ENCODE results near the gene SCARB1.

SCARB1 gene

DNA sequence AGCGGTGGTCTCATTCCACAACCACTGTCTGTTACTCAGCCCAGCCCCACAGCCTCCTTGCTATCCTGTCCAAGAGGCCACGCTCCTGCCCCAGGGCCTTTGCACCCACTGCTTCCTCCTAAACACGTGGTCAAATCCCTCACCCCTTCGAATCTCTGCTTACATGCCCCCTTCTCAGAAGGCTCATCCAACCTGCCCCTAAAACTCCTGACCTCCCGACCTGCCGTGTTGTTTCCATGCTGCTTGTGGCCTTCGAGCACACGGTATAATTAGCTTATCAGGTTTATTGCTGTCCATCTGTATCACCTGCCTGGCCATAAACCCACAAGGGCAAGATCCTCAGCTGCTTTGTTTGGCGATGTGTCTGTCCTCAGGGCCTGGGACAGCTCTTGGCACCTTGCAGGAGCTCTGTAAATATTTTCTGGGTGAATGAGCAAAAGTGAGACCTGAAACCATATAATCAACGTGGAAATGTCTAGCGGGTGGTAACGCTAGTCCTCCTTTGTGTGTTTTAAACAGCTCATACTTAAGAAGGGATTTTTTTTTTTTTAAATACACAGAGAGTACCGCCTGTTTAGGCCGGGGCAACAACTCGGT lies 36.0 kb downstream of the SCARB1 start:
- DNase-seq (ENCODE audit: low read depth) = no peak

DNA sequence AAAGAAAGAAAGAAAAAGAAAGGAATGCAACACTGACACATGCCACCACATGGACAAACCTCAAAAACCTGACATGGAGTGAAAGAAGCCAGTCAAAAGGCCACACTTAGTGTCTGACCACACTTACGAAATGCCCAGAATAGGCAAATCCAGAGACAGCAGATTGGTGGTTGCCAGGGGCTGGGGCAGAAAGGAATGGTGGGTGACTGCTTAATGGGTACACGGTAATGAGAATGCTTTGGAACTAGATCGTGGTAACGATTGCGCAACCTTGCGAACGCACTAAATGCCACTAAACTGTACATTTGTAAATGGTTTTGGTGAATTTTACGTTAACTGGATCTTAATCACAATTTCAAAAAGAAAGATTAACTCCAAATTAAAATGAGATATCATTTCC lies 39.5 kb downstream of the SCARB1 start:
- TF ChIP-seq, protein P1, sequence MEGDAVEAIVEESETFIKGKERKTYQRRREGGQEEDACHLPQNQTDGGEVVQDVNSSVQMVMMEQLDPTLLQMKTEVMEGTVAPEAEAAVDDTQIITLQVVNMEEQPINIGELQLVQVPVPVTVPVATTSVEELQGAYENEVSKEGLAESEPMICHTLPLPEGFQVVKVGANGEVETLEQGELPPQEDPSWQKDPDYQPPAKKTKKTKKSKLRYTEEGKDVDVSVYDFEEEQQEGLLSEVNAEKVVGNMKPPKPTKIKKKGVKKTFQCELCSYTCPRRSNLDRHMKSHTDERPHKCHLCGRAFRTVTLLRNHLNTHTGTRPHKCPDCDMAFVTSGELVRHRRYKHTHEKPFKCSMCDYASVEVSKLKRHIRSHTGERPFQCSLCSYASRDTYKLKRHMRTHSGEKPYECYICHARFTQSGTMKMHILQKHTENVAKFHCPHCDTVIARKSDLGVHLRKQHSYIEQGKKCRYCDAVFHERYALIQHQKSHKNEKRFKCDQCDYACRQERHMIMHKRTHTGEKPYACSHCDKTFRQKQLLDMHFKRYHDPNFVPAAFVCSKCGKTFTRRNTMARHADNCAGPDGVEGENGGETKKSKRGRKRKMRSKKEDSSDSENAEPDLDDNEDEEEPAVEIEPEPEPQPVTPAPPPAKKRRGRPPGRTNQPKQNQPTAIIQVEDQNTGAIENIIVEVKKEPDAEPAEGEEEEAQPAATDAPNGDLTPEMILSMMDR (IDR thresholded peaks at IDR 0.05; ENCODE audit: low read depth, low read length, missing control alignments) = no peak
- no peak overlapping the region for H3K4me3 ChIP-seq (ENCODE audit: low read depth, low read length)
- no peak for DNase-seq (ENCODE audit: low read depth)

More for the DNA sequence above, 36.0 kb downstream of the SCARB1 start:
- H3K4me3 ChIP-seq (ENCODE audit: low read depth, low read length) = no peak overlapping the region
- TF ChIP-seq, protein P1 (IDR thresholded peaks at IDR 0.05; ENCODE audit: low read depth, low read length, missing control alignments) = no peak

DNA sequence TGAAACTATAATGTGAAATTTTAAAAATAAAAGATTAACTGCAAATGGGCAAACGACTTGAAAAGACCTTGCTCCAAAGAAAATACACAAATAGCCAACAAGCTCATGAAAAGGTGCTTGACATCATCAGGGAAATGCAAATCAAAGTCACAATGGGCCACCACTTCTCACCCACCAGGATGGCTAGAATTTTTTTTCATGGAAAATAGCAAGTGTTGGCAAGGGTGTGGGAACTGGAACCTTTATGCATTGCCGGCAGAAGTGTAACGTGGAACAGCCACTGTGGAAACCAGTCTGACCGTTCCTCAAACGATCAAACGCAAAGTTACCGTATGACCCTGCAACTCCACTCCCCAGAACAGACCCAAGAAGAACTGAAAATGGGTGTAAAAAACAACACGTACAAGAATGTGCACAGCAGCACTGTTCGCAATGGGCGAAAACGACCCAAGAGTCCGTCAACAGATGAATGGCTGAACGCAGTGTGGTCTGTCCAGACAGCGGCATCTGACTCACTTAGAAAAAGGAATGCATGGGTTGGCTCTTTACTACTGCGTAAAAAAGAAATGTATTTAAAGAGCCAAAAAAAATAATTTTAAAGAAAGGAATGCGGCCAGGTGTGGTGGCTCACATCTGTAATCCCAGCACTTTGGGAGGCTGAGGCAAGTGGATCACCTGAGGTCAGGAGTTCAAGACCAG lies 40.2 kb downstream of the SCARB1 start:
- DNase-seq (ENCODE audit: low read depth) = no peak
- TF ChIP-seq, protein P1 (IDR thresholded peaks at IDR 0.05; ENCODE audit: low read depth, low read length, missing control alignments) = no peak
- H3K4me3 ChIP-seq (ENCODE audit: low read depth, low read length) = no peak overlapping the region

DNA sequence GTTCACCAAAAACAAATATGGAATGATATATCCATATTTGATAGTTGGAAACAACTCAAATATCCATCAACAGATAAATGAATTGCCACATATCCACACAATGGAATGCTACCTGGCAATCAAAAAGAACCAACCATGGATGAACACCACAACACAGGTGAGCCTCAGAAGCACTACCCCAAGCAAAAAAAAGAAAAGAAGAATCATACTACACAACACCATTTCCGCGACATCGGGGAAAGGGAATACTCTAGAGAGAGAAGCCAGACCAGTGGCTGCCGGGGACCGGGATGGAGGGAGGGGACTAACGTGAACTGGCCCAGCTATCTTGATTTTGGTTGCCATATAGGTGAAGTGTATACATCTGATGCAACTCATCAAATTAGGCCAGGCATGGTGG lies 41.4 kb downstream of the SCARB1 start:
- no peak overlapping the region for H3K4me3 ChIP-seq (ENCODE audit: low read depth, low read length)
- DNase-seq (ENCODE audit: low read depth) = no peak
- TF ChIP-seq, protein P1 (IDR thresholded peaks at IDR 0.05; ENCODE audit: low read depth, low read length, missing control alignments) = no peak

DNA sequence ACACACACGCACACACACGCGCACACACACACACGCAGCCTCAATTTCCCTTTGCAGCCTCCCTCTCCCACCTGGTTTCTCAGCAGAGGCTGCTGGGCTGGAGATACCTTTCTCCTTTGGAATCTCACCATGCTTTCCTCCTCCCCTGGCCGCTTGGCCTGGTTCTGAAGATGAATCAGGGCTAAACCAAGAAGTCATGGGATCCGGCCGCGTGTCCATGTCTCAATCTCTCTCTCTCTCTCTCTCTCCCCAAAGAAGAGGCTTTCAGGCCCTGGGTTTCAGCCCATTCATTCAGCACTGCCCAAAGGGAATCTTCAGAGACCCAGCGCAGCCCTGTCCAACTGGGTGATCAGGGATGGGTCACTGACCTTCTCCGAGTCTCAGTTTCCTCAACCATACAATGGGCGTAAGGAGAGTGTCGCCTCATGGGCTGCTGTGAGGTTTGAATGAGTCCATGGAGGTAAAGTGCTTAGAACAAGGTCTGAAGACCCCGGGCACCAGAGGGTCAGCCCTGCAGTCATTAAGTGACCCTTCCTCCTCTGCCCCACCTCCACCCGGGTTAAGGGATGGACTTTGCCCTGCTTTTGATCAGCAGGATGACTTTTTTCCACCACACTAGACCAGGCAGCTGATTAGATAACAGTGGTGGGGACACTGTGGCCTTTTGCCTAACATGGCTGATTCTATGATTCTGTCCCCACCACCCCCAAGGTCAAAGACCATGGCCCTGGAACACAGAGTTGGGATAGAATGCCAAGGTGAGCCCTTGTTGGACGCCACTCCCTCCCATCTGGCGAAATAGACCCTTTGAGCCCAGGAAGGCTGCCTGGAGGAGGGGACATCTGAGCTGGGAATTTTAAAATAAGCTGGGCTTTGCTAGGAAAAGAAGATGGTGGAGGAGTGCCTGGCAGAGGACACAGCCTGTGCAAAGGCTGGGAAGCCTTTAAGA lies 42.1 kb downstream of the SCARB1 start:
- no peak overlapping the region for H3K4me3 ChIP-seq (ENCODE audit: low read depth, low read length)
- TF ChIP-seq, protein P1 (IDR thresholded peaks at IDR 0.05; ENCODE audit: low read depth, low read length, missing control alignments) = no peak
- no peak for DNase-seq (ENCODE audit: low read depth)

DNA sequence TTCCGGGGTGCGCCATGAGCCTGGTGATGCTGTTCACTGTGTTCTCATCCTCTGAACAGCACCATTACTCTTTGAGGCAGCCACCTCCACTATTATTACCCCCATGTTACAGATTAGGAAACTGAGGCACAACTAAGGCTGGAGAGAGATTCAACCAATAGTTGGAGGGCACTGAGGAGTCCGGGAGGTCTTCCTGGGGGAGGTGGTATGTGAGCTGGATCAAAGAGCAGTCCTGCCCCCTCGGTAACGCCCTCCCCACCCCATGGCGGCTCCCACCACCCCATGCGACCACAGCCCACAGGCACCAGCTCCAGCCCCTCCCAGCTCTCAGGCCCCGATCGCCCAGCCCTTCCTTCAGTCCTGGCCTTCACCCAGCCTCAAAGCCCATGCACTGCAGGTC lies 43.5 kb downstream of the SCARB1 start:
- TF ChIP-seq, protein P1 (IDR thresholded peaks at IDR 0.05; ENCODE audit: low read depth, low read length, missing control alignments) = no peak
- no peak overlapping the region for H3K4me3 ChIP-seq (ENCODE audit: low read depth, low read length)
- no peak for DNase-seq (ENCODE audit: low read depth)
